ENCODE measurements around the gene ALCAM. TPM values are rescaled to one million over a fixed set of nuclear protein-coding genes. Genes with fewer than 3 reads are reported as not detected.
A peak's percentile ranks its signal among the peaks of the same experiment; 100 is the strongest.

ALCAM gene
- 85.5 and 94.7 TPM in 2 replicates for polyA plus RNA-seq
- polyA minus RNA-seq = 178 and 221 TPM in 2 replicates

- Histone ChIP-seq H3K36me3 (ENCODE audit: insufficient read depth, low read length) (no peaks in the 10 kb centered on the region), H2AFZ (ENCODE audit: low read depth, low read length) (peak within 1 kb of the TSS; percentile 34), H3K79me2 (replicated peaks; ENCODE audit: insufficient read depth, low read length) (peaks cover 23% of the 10 kb centered on the region), H3K27me3 (ENCODE audit: insufficient read depth, low read depth, low read length) (peaks cover 4% of the 10 kb centered on the region), H3K4me2 (ENCODE audit: low read length) (peak within 1 kb of the TSS; percentile 47), H3K9me2 (ENCODE audit: insufficient read depth, low read length) (no peaks in the 10 kb centered on the region), H3K4me3 (ENCODE audit: low read length) (peak within 1 kb of the TSS; percentile 82), H3K9me3 (ENCODE audit: low read length) (no peaks in the 10 kb centered on the region), H4K20me1 (ENCODE audit: insufficient read depth) (no peaks in the 10 kb centered on the region), H3F3A (ENCODE audit: insufficient read depth, low read length, poor library complexity, severe bottlenecking) (peaks cover 5% of the 10 kb centered on the region), H3K27ac (ENCODE audit: low read length) (peak within 1 kb of the TSS; percentile 36), H3K9ac (ENCODE audit: low read length) (peak within 1 kb of the TSS; percentile 71)
- TF ChIP-seq TAF1 (IDR thresholded peaks at IDR 0.05; ENCODE audit: low read depth) = no peak
- TF ChIP-seq, protein P1, sequence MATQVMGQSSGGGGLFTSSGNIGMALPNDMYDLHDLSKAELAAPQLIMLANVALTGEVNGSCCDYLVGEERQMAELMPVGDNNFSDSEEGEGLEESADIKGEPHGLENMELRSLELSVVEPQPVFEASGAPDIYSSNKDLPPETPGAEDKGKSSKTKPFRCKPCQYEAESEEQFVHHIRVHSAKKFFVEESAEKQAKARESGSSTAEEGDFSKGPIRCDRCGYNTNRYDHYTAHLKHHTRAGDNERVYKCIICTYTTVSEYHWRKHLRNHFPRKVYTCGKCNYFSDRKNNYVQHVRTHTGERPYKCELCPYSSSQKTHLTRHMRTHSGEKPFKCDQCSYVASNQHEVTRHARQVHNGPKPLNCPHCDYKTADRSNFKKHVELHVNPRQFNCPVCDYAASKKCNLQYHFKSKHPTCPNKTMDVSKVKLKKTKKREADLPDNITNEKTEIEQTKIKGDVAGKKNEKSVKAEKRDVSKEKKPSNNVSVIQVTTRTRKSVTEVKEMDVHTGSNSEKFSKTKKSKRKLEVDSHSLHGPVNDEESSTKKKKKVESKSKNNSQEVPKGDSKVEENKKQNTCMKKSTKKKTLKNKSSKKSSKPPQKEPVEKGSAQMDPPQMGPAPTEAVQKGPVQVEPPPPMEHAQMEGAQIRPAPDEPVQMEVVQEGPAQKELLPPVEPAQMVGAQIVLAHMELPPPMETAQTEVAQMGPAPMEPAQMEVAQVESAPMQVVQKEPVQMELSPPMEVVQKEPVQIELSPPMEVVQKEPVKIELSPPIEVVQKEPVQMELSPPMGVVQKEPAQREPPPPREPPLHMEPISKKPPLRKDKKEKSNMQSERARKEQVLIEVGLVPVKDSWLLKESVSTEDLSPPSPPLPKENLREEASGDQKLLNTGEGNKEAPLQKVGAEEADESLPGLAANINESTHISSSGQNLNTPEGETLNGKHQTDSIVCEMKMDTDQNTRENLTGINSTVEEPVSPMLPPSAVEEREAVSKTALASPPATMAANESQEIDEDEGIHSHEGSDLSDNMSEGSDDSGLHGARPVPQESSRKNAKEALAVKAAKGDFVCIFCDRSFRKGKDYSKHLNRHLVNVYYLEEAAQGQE (IDR thresholded peaks at IDR 0.05; ENCODE audit: borderline replicate concordance) = peak; percentile 5
- TF ChIP-seq MXI1 (conservative IDR thresholded peaks at IDR 0.05; ENCODE audit: poor library complexity, severe bottlenecking) = peak; percentile 82
- peak; percentile 58 for TF ChIP-seq EP300 (conservative IDR thresholded peaks at IDR 0.05; ENCODE audit: poor library complexity, severe bottlenecking)
- peak; percentile 99 for TF ChIP-seq RAD21 (conservative IDR thresholded peaks at IDR 0.05)
- TF ChIP-seq, protein P2, sequence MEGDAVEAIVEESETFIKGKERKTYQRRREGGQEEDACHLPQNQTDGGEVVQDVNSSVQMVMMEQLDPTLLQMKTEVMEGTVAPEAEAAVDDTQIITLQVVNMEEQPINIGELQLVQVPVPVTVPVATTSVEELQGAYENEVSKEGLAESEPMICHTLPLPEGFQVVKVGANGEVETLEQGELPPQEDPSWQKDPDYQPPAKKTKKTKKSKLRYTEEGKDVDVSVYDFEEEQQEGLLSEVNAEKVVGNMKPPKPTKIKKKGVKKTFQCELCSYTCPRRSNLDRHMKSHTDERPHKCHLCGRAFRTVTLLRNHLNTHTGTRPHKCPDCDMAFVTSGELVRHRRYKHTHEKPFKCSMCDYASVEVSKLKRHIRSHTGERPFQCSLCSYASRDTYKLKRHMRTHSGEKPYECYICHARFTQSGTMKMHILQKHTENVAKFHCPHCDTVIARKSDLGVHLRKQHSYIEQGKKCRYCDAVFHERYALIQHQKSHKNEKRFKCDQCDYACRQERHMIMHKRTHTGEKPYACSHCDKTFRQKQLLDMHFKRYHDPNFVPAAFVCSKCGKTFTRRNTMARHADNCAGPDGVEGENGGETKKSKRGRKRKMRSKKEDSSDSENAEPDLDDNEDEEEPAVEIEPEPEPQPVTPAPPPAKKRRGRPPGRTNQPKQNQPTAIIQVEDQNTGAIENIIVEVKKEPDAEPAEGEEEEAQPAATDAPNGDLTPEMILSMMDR (IDR thresholded peaks at IDR 0.05; ENCODE audit: poor library complexity, severe bottlenecking) = peak; percentile 96
- peak; percentile 43 for TF ChIP-seq POLR2AphosphoS5 (IDR thresholded peaks at IDR 0.05)
- TF ChIP-seq SMC3 (conservative IDR thresholded peaks at IDR 0.05; ENCODE audit: poor library complexity) = peak; percentile 94
- TF ChIP-seq EZH2 (IDR thresholded peaks at IDR 0.05; ENCODE audit: borderline replicate concordance, insufficient read depth, low read length, poor library complexity, severe bottlenecking) = no peak
Observed at GRCh38 chr3:105366326-105367062, at the start of gene ALCAM. ALCAM (plus strand) TSS chr3:105366909.

- Histone ChIP-seq H4K20me1 (ENCODE audit: insufficient read depth) (no peaks in the 10 kb centered on the region), H3K79me2 (replicated peaks; ENCODE audit: insufficient read depth, low read length) (no peaks in the 10 kb centered on the region), H3K27ac (ENCODE audit: low read length) (no peak overlapping the region), H3K4me2 (ENCODE audit: low read length) (no peak overlapping the region), H3K9me2 (ENCODE audit: insufficient read depth, low read length) (no peaks in the 10 kb centered on the region), H3K27me3 (ENCODE audit: insufficient read depth, low read depth, low read length) (no peaks in the 10 kb centered on the region), H2AFZ (ENCODE audit: low read depth, low read length) (no peak overlapping the region), H3K4me3 (ENCODE audit: low read length) (no peak overlapping the region), H3K36me3 (ENCODE audit: insufficient read depth, low read length) (no peaks in the 10 kb centered on the region), H3K9ac (ENCODE audit: low read length) (no peak overlapping the region), H3F3A (ENCODE audit: insufficient read depth, low read length, poor library complexity, severe bottlenecking) (no peaks in the 10 kb centered on the region), H3K9me3 (ENCODE audit: low read length) (no peaks in the 10 kb centered on the region)
- TF ChIP-seq RAD21 (conservative IDR thresholded peaks at IDR 0.05) (no peak), MXI1 (conservative IDR thresholded peaks at IDR 0.05; ENCODE audit: poor library complexity, severe bottlenecking) (no peak), POLR2AphosphoS5 (IDR thresholded peaks at IDR 0.05) (no peak), SMC3 (conservative IDR thresholded peaks at IDR 0.05; ENCODE audit: poor library complexity) (no peak), TAF1 (IDR thresholded peaks at IDR 0.05; ENCODE audit: low read depth) (no peak), EZH2 (IDR thresholded peaks at IDR 0.05; ENCODE audit: borderline replicate concordance, insufficient read depth, low read length, poor library complexity, severe bottlenecking) (no peak)
- TF ChIP-seq, protein P2 (IDR thresholded peaks at IDR 0.05; ENCODE audit: poor library complexity, severe bottlenecking) = no peak
- TF ChIP-seq, protein P1 (IDR thresholded peaks at IDR 0.05; ENCODE audit: borderline replicate concordance) = no peak
Observed at GRCh38 chr3:105317841-105318240, 48.9 kb upstream of the ALCAM start.

Data from neural cell (in vitro differentiated cells).